GM19043 (cell line): ENCODE measurements around the gene ACOT7.
"Not testable (repeated sequence)": the region's sequence is repeated elsewhere in the genome, so short reads cannot be mapped to it uniquely, and the experiment has no call there.

Experiments used
- ATAC-seq: cut with Tn5 transposase; IDR thresholded peaks from one replicate; pipeline ENCODE4 v1.9.1; 2021; ENCODE audit warnings: low read depth; ENCODE audit not compliant: unreplicated experiment

Gene ACOT7

GRCh38 chr1:6401673-6402072 lies 8.1 kb upstream of the ACOT7 start:
- no peak for ATAC-seq

GRCh38 chr1:6399294-6399693 lies 5.7 kb upstream of the ACOT7 start:
- ATAC-seq: no peak

- no peak for ATAC-seq
Observed at GRCh38 chr1:6397844-6398441, 4.4 kb upstream of the ACOT7 start.

GRCh38 chr1:6396998-6397397 lies 3.4 kb upstream of the ACOT7 start:
- no peak for ATAC-seq

- ATAC-seq: not testable (repeated sequence)
Observed at GRCh38 chr1:6395781-6396244, 2.2 kb upstream of the ACOT7 start.

- ATAC-seq: not testable (repeated sequence)
Observed at GRCh38 chr1:6395130-6395529, 1.6 kb upstream of the ACOT7 start.

GRCh38 chr1:6392809-6393399 lies 663 bp downstream of the ACOT7 start:
- no peak for ATAC-seq

- no peak for ATAC-seq
Observed at GRCh38 chr1:6391951-6392808, 1.4 kb downstream of the ACOT7 start.

GRCh38 chr1:6389971-6390370 lies 3.6 kb downstream of the ACOT7 start:
- ATAC-seq: no peak

- ATAC-seq: no peak
Observed at GRCh38 chr1:6386371-6386949, 7.1 kb downstream of the ACOT7 start.

GRCh38 chr1:6385488-6386191 lies 7.9 kb downstream of the ACOT7 start:
- no peak for ATAC-seq

GRCh38 chr1:6384962-6385361 lies 8.6 kb downstream of the ACOT7 start:
- ATAC-seq: no peak

- ATAC-seq: no peak
Observed at GRCh38 chr1:6384135-6384534, 9.4 kb downstream of the ACOT7 start.

- no peak for ATAC-seq
Observed at GRCh38 chr1:6380037-6380436, 13.5 kb downstream of the ACOT7 start.

GRCh38 chr1:6378096-6378746 lies 15.3 kb downstream of the ACOT7 start:
- ATAC-seq: no peak

GRCh38 chr1:6373961-6374720 lies 19.4 kb downstream of the ACOT7 start:
- no peak for ATAC-seq

GRCh38 chr1:6372236-6372635 lies 21.3 kb downstream of the ACOT7 start:
- ATAC-seq: not testable (repeated sequence)

- no peak for ATAC-seq
Observed at GRCh38 chr1:6370006-6370405, 23.6 kb downstream of the ACOT7 start.

- ATAC-seq: no peak
Observed at GRCh38 chr1:6367381-6368012, 26.1 kb downstream of the ACOT7 start.
